ENCODE measurements around the gene LDHD.
"Not testable (repeated sequence)": the region's sequence is repeated elsewhere in the genome, so short reads cannot be mapped to it uniquely, and the experiment has no call there.

The LDHD gene

GRCh38 chr16:75095204-75095621 lies 21.4 kb downstream of the LDHD start:
- Histone ChIP-seq H4K20me1 (ENCODE audit: insufficient read depth) (no peaks in the 10 kb centered on the region), H3K27me3 (ENCODE audit: insufficient read depth, low read depth) (no peaks in the 10 kb centered on the region), H3K79me2 (ENCODE audit: insufficient read depth, low read depth) (no peaks in the 10 kb centered on the region), H3K4me3 (IDR thresholded peaks at IDR 0.05; ENCODE audit: insufficient read depth, low read depth, low read length) (no peak overlapping the region), H3K4me2 (no peak overlapping the region), H3K27ac (no peak overlapping the region), H3K36me3 (ENCODE audit: insufficient read depth) (no peaks in the 10 kb centered on the region), H3K9ac (no peak overlapping the region), H3K4me1 (ENCODE audit: low read depth, poor library complexity, severe bottlenecking) (no peaks in the 10 kb centered on the region), H2AFZ (ENCODE audit: low read depth) (no peak overlapping the region)
- TF ChIP-seq CTCF (conservative IDR thresholded peaks at IDR 0.05; ENCODE audit: low read depth, low read length) = no peak

- H3K9ac ChIP-seq = no peak overlapping the region
- H3K27ac ChIP-seq = no peak overlapping the region
- H3K36me3 ChIP-seq (ENCODE audit: insufficient read depth) = no peaks in the 10 kb centered on the region
- no peaks in the 10 kb centered on the region for H3K79me2 ChIP-seq (ENCODE audit: insufficient read depth, low read depth)
- H3K27me3 ChIP-seq (ENCODE audit: insufficient read depth, low read depth) = no peaks in the 10 kb centered on the region
- no peak for TF ChIP-seq CTCF (conservative IDR thresholded peaks at IDR 0.05; ENCODE audit: low read depth, low read length)
- no peak overlapping the region for H3K4me2 ChIP-seq
- no peak overlapping the region for H2AFZ ChIP-seq (ENCODE audit: low read depth)
- H3K4me1 ChIP-seq (ENCODE audit: low read depth, poor library complexity, severe bottlenecking) = no peaks in the 10 kb centered on the region
- H4K20me1 ChIP-seq (ENCODE audit: insufficient read depth) = no peaks in the 10 kb centered on the region
- H3K4me3 ChIP-seq (IDR thresholded peaks at IDR 0.05; ENCODE audit: insufficient read depth, low read depth, low read length) = no peak overlapping the region
Observed at GRCh38 chr16:75093598-75094540, 22.7 kb downstream of the LDHD start.

- Histone ChIP-seq H2AFZ (ENCODE audit: low read depth) (no peak overlapping the region), H3K27me3 (ENCODE audit: insufficient read depth, low read depth) (no peaks in the 10 kb centered on the region), H4K20me1 (ENCODE audit: insufficient read depth) (no peaks in the 10 kb centered on the region), H3K4me3 (IDR thresholded peaks at IDR 0.05; ENCODE audit: insufficient read depth, low read depth, low read length) (no peak overlapping the region), H3K79me2 (ENCODE audit: insufficient read depth, low read depth) (no peaks in the 10 kb centered on the region), H3K27ac (no peak overlapping the region), H3K4me2 (no peak overlapping the region), H3K36me3 (ENCODE audit: insufficient read depth) (no peaks in the 10 kb centered on the region), H3K4me1 (ENCODE audit: low read depth, poor library complexity, severe bottlenecking) (no peaks in the 10 kb centered on the region), H3K9ac (no peak overlapping the region)
- no peak for TF ChIP-seq CTCF (conservative IDR thresholded peaks at IDR 0.05; ENCODE audit: low read depth, low read length)
Observed at GRCh38 chr16:75092777-75093176, 23.8 kb downstream of the LDHD start.

- H3K27ac ChIP-seq; H2AFZ ChIP-seq (ENCODE audit: low read depth); H3K4me1 ChIP-seq (ENCODE audit: low read depth, poor library complexity, severe bottlenecking); H3K4me3 ChIP-seq (IDR thresholded peaks at IDR 0.05; ENCODE audit: insufficient read depth, low read depth, low read length); H3K27me3 ChIP-seq (ENCODE audit: insufficient read depth, low read depth); H3K79me2 ChIP-seq (ENCODE audit: insufficient read depth, low read depth); H3K9ac ChIP-seq; H4K20me1 ChIP-seq (ENCODE audit: insufficient read depth); H3K36me3 ChIP-seq (ENCODE audit: insufficient read depth); H3K4me2 ChIP-seq: not testable (repeated sequence)
Observed at GRCh38 chr16:75091619-75092018, 25.0 kb downstream of the LDHD start.

- not testable (repeated sequence) for H3K4me2 ChIP-seq; H4K20me1 ChIP-seq (ENCODE audit: insufficient read depth); H2AFZ ChIP-seq (ENCODE audit: low read depth); H3K4me3 ChIP-seq (IDR thresholded peaks at IDR 0.05; ENCODE audit: insufficient read depth, low read depth, low read length); H3K9ac ChIP-seq; H3K27ac ChIP-seq; H3K36me3 ChIP-seq (ENCODE audit: insufficient read depth); H3K79me2 ChIP-seq (ENCODE audit: insufficient read depth, low read depth); H3K27me3 ChIP-seq (ENCODE audit: insufficient read depth, low read depth); H3K4me1 ChIP-seq (ENCODE audit: low read depth, poor library complexity, severe bottlenecking)
Observed at GRCh38 chr16:75090899-75091298, 25.7 kb downstream of the LDHD start.
